ENCODE measurements around the gene FBXO15. TPM values are rescaled to one million over a fixed set of nuclear protein-coding genes. Genes with fewer than 3 reads are reported as not detected.

Gene FBXO15, protein sequence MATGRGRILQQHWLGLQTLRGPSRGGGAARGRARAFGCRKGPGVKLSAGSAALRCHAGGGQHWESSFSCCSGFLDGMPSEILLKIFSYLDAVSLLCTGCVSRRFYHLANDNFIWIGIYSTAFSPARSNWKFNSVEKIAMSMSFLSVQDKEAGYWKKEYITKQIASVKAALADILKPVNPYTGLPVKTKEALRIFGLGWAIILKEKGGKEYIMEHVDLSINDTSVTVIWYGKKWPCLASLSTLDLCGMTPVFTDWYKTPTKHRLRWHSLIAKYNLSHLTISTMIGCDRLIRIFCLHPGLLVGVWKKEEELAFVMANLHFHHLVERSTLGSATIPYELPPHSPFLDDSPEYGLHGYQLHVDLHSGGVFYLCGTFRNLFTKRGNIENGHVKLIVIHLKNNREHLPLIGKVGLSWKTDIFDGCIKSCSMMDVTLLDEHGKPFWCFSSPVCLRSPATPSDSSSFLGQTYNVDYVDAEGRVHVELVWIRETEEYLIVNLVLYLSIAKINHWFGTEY
- 1.00 and 1.1 TPM in 2 replicates for total RNA-seq

DNA sequence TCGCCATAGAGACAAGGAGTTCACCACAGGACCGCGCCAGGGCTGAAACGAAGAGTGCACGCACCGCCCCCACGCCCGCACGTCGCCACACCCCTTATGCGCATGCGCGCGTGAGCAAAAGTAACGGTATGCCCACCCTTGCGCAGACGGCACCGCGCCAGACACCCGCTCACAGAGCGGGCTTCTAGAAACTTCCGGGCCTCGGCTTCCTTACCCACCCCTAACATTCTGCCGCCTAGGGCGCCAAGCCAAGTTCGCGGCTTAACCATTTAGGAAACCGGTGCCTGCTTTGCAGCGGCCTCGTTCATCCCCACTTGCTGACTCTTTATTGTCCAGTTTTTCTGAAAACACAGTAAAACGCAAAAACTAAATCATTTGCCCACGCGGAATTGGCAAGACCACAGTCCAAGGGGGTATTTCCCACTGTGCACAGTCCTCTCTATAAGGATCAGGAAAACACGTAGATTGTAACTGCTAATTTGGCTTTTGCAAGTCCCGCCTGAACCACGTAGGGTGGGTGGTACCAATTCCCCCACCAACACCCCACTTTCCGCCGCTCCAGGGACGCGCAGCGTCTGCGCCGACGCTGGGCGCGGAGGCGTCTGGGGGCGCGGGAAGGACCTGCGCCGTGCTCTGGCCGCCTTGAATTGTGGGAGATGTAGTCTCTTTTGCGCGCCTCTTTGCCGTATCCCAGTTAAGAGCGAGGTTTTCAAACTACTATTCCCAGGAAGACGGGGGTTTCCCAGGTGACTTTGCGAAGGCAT lies at the start of gene FBXO15, which contains the start of gene TIMM21:
Gene FBXO15, minus strand, starts transcription at position 56 of the 764 bp plus-strand sequence. Its CDS starts 49 bp downstream, at position 7.
Gene TIMM21, plus strand, starts transcription at position 745 of the 764 bp plus-strand sequence. CDS start 286 bp downstream, outside the sequence.

Other genes starting within 250 kb of the FBXO15 start
- 25.0 and 51.6 TPM in 2 replicates for gene TIMM21, start 689 bp upstream of the FBXO15 start, total RNA-seq
- gene CYB5A, start 144.1 kb upstream of the FBXO15 start, total RNA-seq, result 54.6 and 57.9 TPM in 2 replicates
- not detected in 2 replicates for gene C18orf63, start 168.0 kb upstream of the FBXO15 start, total RNA-seq

Measured in uterine smooth muscle cell (primary cell).